ENCODE results near the gene LRBA.

LRBA gene

GRCh38 chr4:150308824-150309472, 706.1 kb downstream of the LRBA start:
- no peak for DNase-seq (ENCODE audit: low read depth, low spot score)
- Histone ChIP-seq H3K27ac (ENCODE audit: low read length) (no peak overlapping the region), H3K9me3 (ENCODE audit: control insufficient read depth, insufficient read depth, low read length) (no peaks in the 10 kb centered on the region), H3K4me1 (ENCODE audit: control insufficient read depth, insufficient read depth, low read length) (no peaks in the 10 kb centered on the region), H3K4me3 (ENCODE audit: low read length) (no peak overlapping the region), H3K36me3 (ENCODE audit: control insufficient read depth, insufficient read depth, low read length) (no peaks in the 10 kb centered on the region), H3K27me3 (ENCODE audit: control insufficient read depth, insufficient read depth, low read length) (no peaks in the 10 kb centered on the region)
- WGBS (ENCODE audit: insufficient coverage, insufficient read length): no CpG with 5 or more reads among the region's 4 CpGs

DNA sequence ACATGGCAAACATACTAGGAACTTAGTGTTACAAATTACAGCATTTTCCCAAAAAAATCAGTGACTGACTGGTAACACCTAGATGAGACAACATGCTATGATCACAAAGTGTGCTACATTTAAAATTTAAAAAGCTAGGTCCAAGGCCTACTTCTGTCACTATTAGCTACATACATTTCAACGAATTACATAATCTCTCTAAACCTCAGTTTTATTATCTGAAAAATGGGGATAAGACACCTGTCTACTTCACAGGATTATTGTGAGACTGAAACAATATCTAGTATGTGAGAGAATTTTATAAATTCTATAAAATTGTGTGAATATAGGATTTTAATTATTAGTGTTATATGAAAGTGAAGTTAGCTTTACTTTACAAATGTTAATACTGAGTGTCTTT, 708.4 kb downstream of the LRBA start:
- Histone ChIP-seq H3K36me3 (ENCODE audit: control insufficient read depth, insufficient read depth, low read length) (no peaks in the 10 kb centered on the region), H3K27ac (ENCODE audit: low read length) (no peak overlapping the region), H3K9me3 (ENCODE audit: control insufficient read depth, insufficient read depth, low read length) (no peaks in the 10 kb centered on the region), H3K27me3 (ENCODE audit: control insufficient read depth, insufficient read depth, low read length) (no peaks in the 10 kb centered on the region), H3K4me3 (ENCODE audit: low read length) (no peak overlapping the region), H3K4me1 (ENCODE audit: control insufficient read depth, insufficient read depth, low read length) (no peaks in the 10 kb centered on the region)
- DNase-seq (ENCODE audit: low read depth, low spot score): no peak
- WGBS (ENCODE audit: insufficient coverage, insufficient read length): no CpG with 5 or more reads among the region's 1 CpG

DNA sequence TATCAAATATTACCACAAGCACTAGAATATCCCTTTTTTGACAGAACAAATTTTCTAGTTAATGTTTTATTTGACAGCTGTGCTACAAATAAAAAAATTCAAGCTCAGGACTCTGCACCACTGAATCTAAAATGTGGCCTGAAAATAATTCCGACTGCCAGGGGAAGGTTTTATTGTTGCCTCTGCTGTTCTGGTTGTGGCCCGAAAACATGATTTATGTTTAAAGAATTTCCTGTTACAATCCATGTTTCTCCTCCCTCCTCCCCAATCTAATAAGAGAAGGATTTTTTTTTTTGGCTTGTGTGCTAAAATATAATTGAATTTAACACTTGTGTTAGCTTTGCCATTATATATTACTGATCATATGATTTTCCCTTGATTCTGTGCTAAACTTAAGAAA, 709.1 kb downstream of the LRBA start:
- DNase-seq (ENCODE audit: low read depth, low spot score): no peak
- H3K9me3 ChIP-seq (ENCODE audit: control insufficient read depth, insufficient read depth, low read length): no peaks in the 10 kb centered on the region
- H3K27me3 ChIP-seq (ENCODE audit: control insufficient read depth, insufficient read depth, low read length): no peaks in the 10 kb centered on the region
- WGBS (ENCODE audit: insufficient coverage, insufficient read length): no CpG with 5 or more reads among the region's 2 CpGs
- no peak overlapping the region for H3K27ac ChIP-seq (ENCODE audit: low read length)
- no peaks in the 10 kb centered on the region for H3K4me1 ChIP-seq (ENCODE audit: control insufficient read depth, insufficient read depth, low read length)
- H3K4me3 ChIP-seq (ENCODE audit: low read length): no peak overlapping the region
- no peaks in the 10 kb centered on the region for H3K36me3 ChIP-seq (ENCODE audit: control insufficient read depth, insufficient read depth, low read length)

- H3K9me3 ChIP-seq (ENCODE audit: control insufficient read depth, insufficient read depth, low read length): no peaks in the 10 kb centered on the region
- H3K36me3 ChIP-seq (ENCODE audit: control insufficient read depth, insufficient read depth, low read length): no peaks in the 10 kb centered on the region
- H3K27me3 ChIP-seq (ENCODE audit: control insufficient read depth, insufficient read depth, low read length): no peaks in the 10 kb centered on the region
- no peak overlapping the region for H3K27ac ChIP-seq (ENCODE audit: low read length)
- WGBS (ENCODE audit: insufficient coverage, insufficient read length): no CpG with 5 or more reads among the region's 4 CpGs
- no peak for DNase-seq (ENCODE audit: low read depth, low spot score)
- H3K4me1 ChIP-seq (ENCODE audit: control insufficient read depth, insufficient read depth, low read length): no peaks in the 10 kb centered on the region
- no peak overlapping the region for H3K4me3 ChIP-seq (ENCODE audit: low read length)
Measured at GRCh38 chr4:150302553-150302952, 712.5 kb downstream of the LRBA start.

DNA sequence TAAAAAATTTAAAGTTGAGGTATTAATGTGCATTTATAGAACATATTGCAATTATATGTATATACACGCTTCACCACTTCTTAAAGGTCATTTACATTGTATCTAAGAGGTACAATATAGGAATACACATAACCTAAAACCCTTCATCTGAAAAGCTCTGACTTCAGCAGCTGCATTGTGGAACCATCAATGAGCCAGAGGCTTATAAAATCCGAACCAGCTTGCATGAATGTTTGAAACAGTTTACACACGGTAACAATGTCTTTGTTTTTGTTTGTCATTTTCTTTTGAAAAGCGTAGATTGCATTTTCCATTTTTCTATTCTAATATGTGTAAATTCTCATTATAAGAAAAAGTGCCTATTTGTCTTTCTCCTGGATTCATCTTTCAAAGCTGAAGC, 715.3 kb downstream of the LRBA start:
- WGBS (ENCODE audit: insufficient coverage, insufficient read length): no CpG with 5 or more reads among the region's 4 CpGs
- Histone ChIP-seq H3K4me3 (ENCODE audit: low read length) (no peak overlapping the region), H3K36me3 (ENCODE audit: control insufficient read depth, insufficient read depth, low read length) (no peaks in the 10 kb centered on the region), H3K27ac (ENCODE audit: low read length) (no peak overlapping the region), H3K9me3 (ENCODE audit: control insufficient read depth, insufficient read depth, low read length) (no peaks in the 10 kb centered on the region), H3K4me1 (ENCODE audit: control insufficient read depth, insufficient read depth, low read length) (no peaks in the 10 kb centered on the region), H3K27me3 (ENCODE audit: control insufficient read depth, insufficient read depth, low read length) (no peaks in the 10 kb centered on the region)
- DNase-seq (ENCODE audit: low read depth, low spot score): no peak

DNA sequence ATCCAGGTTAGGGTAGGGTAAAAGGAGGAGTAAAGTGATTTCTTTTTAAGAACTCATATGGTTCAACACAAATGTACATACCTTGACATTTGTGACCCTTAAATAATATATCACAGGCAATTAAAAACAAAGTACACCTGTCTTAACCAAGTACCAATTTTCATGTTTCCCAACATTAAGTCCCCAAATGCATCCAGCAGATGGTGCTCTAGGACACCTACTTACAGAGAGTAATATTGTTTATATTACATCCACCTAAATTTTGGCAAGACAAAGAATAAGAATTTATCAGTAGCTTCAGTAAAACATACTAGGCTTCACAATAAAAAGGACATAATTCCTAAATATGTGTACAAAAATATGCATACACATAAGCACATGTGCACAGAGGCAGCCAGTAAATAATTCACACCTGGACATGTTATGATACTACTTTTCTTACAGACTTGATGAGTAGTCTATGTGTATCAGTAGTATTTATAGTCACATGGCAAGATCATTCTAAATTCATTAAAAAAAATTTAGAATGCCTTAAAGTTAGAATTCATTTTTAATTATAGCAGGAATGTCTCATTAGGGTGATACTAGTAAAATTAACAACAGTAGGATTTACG, 717.1 kb downstream of the LRBA start:
- H3K36me3 ChIP-seq (ENCODE audit: control insufficient read depth, insufficient read depth, low read length): no peaks in the 10 kb centered on the region
- no peaks in the 10 kb centered on the region for H3K27me3 ChIP-seq (ENCODE audit: control insufficient read depth, insufficient read depth, low read length)
- no peak overlapping the region for H3K4me3 ChIP-seq (ENCODE audit: low read length)
- H3K9me3 ChIP-seq (ENCODE audit: control insufficient read depth, insufficient read depth, low read length): no peaks in the 10 kb centered on the region
- no peaks in the 10 kb centered on the region for H3K4me1 ChIP-seq (ENCODE audit: control insufficient read depth, insufficient read depth, low read length)
- DNase-seq (ENCODE audit: low read depth, low spot score): no peak
- H3K27ac ChIP-seq (ENCODE audit: low read length): no peak overlapping the region
- WGBS (ENCODE audit: insufficient coverage, insufficient read length): no CpG with 5 or more reads among the region's 1 CpG

- WGBS (ENCODE audit: insufficient coverage, insufficient read length): no CpG with 5 or more reads among the region's 3 CpGs
- H3K27me3 ChIP-seq (ENCODE audit: control insufficient read depth, insufficient read depth, low read length): no peaks in the 10 kb centered on the region
- H3K36me3 ChIP-seq (ENCODE audit: control insufficient read depth, insufficient read depth, low read length): no peaks in the 10 kb centered on the region
- no peaks in the 10 kb centered on the region for H3K4me1 ChIP-seq (ENCODE audit: control insufficient read depth, insufficient read depth, low read length)
- no peak overlapping the region for H3K4me3 ChIP-seq (ENCODE audit: low read length)
- DNase-seq (ENCODE audit: low read depth, low spot score): no peak
- no peak overlapping the region for H3K27ac ChIP-seq (ENCODE audit: low read length)
- no peaks in the 10 kb centered on the region for H3K9me3 ChIP-seq (ENCODE audit: control insufficient read depth, insufficient read depth, low read length)
Measured at GRCh38 chr4:150289881-150290280, 725.2 kb downstream of the LRBA start.

DNA sequence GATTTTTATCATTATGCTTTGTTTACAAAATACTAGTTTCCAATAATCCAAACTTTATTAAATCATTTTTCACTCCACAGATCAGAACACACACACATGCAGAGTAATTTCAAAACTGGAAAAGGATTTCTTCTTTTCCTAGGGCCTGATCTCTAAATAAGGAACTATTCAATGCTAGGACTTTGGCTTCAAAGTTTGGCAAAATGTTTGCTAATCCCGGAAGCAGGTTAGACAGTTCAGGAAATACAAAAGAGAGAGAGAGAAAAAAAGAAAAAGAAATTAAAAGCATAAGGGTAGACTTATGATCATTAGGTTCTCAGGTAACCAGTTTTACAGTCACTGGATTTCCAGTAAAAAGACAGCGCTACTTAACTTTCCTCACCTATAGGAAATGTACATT, 725.9 kb downstream of the LRBA start:
- WGBS (ENCODE audit: insufficient coverage, insufficient read length): no CpG with 5 or more reads among the region's 2 CpGs
- DNase-seq (ENCODE audit: low read depth, low spot score): no peak
- Histone ChIP-seq H3K27me3 (ENCODE audit: control insufficient read depth, insufficient read depth, low read length) (no peaks in the 10 kb centered on the region), H3K36me3 (ENCODE audit: control insufficient read depth, insufficient read depth, low read length) (no peaks in the 10 kb centered on the region), H3K4me1 (ENCODE audit: control insufficient read depth, insufficient read depth, low read length) (no peaks in the 10 kb centered on the region), H3K27ac (ENCODE audit: low read length) (no peak overlapping the region), H3K9me3 (ENCODE audit: control insufficient read depth, insufficient read depth, low read length) (no peaks in the 10 kb centered on the region), H3K4me3 (ENCODE audit: low read length) (no peak overlapping the region)

DNA sequence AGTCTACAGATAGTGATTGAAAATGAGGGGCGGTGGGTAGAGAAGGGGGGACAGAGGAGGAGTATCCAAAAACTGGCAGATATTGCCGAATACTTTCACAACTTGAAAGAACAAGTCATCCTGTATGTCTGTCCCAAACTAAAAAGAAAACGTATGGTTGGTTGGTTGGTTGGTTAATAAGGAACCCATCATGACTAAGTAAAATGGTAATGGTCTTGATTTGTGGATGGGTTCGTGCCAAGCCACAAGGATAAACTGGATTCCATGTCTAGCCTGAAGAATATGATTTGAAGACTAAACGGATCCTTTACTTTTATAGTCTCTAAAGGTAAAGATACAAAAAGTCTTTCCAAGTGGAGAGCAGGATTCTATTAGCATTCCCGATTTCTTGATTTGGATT, 728.4 kb downstream of the LRBA start:
- Histone ChIP-seq H3K27ac (ENCODE audit: low read length) (no peak overlapping the region), H3K4me3 (ENCODE audit: low read length) (no peak overlapping the region), H3K4me1 (ENCODE audit: control insufficient read depth, insufficient read depth, low read length) (no peaks in the 10 kb centered on the region), H3K9me3 (ENCODE audit: control insufficient read depth, insufficient read depth, low read length) (no peaks in the 10 kb centered on the region), H3K27me3 (ENCODE audit: control insufficient read depth, insufficient read depth, low read length) (no peaks in the 10 kb centered on the region), H3K36me3 (ENCODE audit: control insufficient read depth, insufficient read depth, low read length) (no peaks in the 10 kb centered on the region)
- DNase-seq (ENCODE audit: low read depth, low spot score): no peak
- WGBS (ENCODE audit: insufficient coverage, insufficient read length): no CpG with 5 or more reads among the region's 6 CpGs

DNA sequence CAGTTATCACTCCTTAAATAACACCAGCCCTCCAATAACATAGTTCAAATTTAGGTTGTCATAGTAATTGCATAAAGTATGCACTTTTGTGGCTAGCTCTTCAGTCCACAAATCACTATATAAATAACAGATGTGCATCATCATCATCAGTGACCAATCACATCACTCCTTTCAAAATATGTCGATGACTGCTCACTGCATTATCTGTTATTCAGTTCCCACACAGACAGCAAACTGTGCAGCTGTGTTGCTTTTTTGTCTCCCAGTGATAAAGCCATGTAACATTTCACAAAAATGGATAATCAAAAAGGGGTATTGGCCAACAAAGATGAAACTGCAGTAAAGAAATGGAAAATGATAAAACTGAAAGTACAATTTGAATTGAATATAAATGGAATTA, 731.4 kb downstream of the LRBA start:
- H3K4me1 ChIP-seq (ENCODE audit: control insufficient read depth, insufficient read depth, low read length): no peaks in the 10 kb centered on the region
- no peak for DNase-seq (ENCODE audit: low read depth, low spot score)
- WGBS (ENCODE audit: insufficient coverage, insufficient read length): no CpG with 5 or more reads among the region's 1 CpG
- no peaks in the 10 kb centered on the region for H3K36me3 ChIP-seq (ENCODE audit: control insufficient read depth, insufficient read depth, low read length)
- H3K27me3 ChIP-seq (ENCODE audit: control insufficient read depth, insufficient read depth, low read length): no peaks in the 10 kb centered on the region
- H3K4me3 ChIP-seq (ENCODE audit: low read length): no peak overlapping the region
- H3K27ac ChIP-seq (ENCODE audit: low read length): no peak overlapping the region
- H3K9me3 ChIP-seq (ENCODE audit: control insufficient read depth, insufficient read depth, low read length): no peaks in the 10 kb centered on the region

GRCh38 chr4:150280975-150281374, 734.1 kb downstream of the LRBA start:
- DNase-seq (ENCODE audit: low read depth, low spot score): no peak
- Histone ChIP-seq H3K27ac (ENCODE audit: low read length) (no peak overlapping the region), H3K36me3 (ENCODE audit: control insufficient read depth, insufficient read depth, low read length) (peaks cover 2% of the 10 kb centered on the region; the same call in 1 of the 2 replicates), H3K9me3 (ENCODE audit: control insufficient read depth, insufficient read depth, low read length) (no peaks in the 10 kb centered on the region), H3K27me3 (ENCODE audit: control insufficient read depth, insufficient read depth, low read length) (no peaks in the 10 kb centered on the region), H3K4me1 (ENCODE audit: control insufficient read depth, insufficient read depth, low read length) (no peaks in the 10 kb centered on the region), H3K4me3 (ENCODE audit: low read length) (no peak overlapping the region)
- WGBS (ENCODE audit: insufficient coverage, insufficient read length): no CpG with 5 or more reads among the region's 8 CpGs
